ENCODE results near the gene PRICKLE2. TPM values are rescaled to one million over a fixed set of nuclear protein-coding genes. Genes with fewer than 3 reads are reported as not detected.

Gene PRICKLE2
- total RNA-seq, 1 donor from 2014 or later = 10.8 TPM

- no peaks in the 10 kb centered on the region for H3K36me3 ChIP-seq (ENCODE audit: control insufficient read depth, insufficient read depth, low read length)
- H3K27me3 ChIP-seq (ENCODE audit: control insufficient read depth, insufficient read depth, low read length) = no peaks in the 10 kb centered on the region
- H3K4me3 ChIP-seq (ENCODE audit: low read depth, low read length) = no peak overlapping the region
- no peak for TF ChIP-seq CTCF (IDR thresholded peaks at IDR 0.05; ENCODE audit: insufficient read depth, low read length, poor library complexity, severe bottlenecking)
- DNase-seq (ENCODE audit: low read depth) = no peak
These were observed 151.2 kb downstream of the PRICKLE2 start for GRCh38 chr3:64074060-64074459.

- Histone ChIP-seq H3K27me3 (ENCODE audit: control insufficient read depth, insufficient read depth, low read length) (no peaks in the 10 kb centered on the region), H3K36me3 (ENCODE audit: control insufficient read depth, insufficient read depth, low read length) (no peaks in the 10 kb centered on the region), H3K4me3 (ENCODE audit: low read depth, low read length) (no peak overlapping the region)
- no peak for TF ChIP-seq CTCF (IDR thresholded peaks at IDR 0.05; ENCODE audit: insufficient read depth, low read length, poor library complexity, severe bottlenecking)
- no peak for DNase-seq (ENCODE audit: low read depth)
These were observed 152.0 kb downstream of the PRICKLE2 start for GRCh38 chr3:64073158-64073761.

- Histone ChIP-seq H3K4me3 (ENCODE audit: low read depth, low read length) (no peak overlapping the region), H3K36me3 (ENCODE audit: control insufficient read depth, insufficient read depth, low read length) (no peaks in the 10 kb centered on the region), H3K27me3 (ENCODE audit: control insufficient read depth, insufficient read depth, low read length) (no peaks in the 10 kb centered on the region)
- DNase-seq (ENCODE audit: low read depth) = no peak
- no peak for TF ChIP-seq CTCF (IDR thresholded peaks at IDR 0.05; ENCODE audit: insufficient read depth, low read length, poor library complexity, severe bottlenecking)
These were observed 153.1 kb downstream of the PRICKLE2 start for GRCh38 chr3:64072126-64072525.

- DNase-seq (ENCODE audit: low read depth) = no peak
- no peaks in the 10 kb centered on the region for H3K36me3 ChIP-seq (ENCODE audit: control insufficient read depth, insufficient read depth, low read length)
- no peak for TF ChIP-seq CTCF (IDR thresholded peaks at IDR 0.05; ENCODE audit: insufficient read depth, low read length, poor library complexity, severe bottlenecking)
- H3K4me3 ChIP-seq (ENCODE audit: low read depth, low read length) = no peak overlapping the region
- H3K27me3 ChIP-seq (ENCODE audit: control insufficient read depth, insufficient read depth, low read length) = no peaks in the 10 kb centered on the region
These were observed 154.6 kb downstream of the PRICKLE2 start for GRCh38 chr3:64070704-64071103.

GRCh38 chr3:64067506-64068346, 157.5 kb downstream of the PRICKLE2 start:
- H3K27me3 ChIP-seq (ENCODE audit: control insufficient read depth, insufficient read depth, low read length) = no peaks in the 10 kb centered on the region
- DNase-seq (ENCODE audit: low read depth) = no peak
- no peaks in the 10 kb centered on the region for H3K36me3 ChIP-seq (ENCODE audit: control insufficient read depth, insufficient read depth, low read length)
- H3K4me3 ChIP-seq (ENCODE audit: low read depth, low read length) = no peak overlapping the region
- TF ChIP-seq CTCF (IDR thresholded peaks at IDR 0.05; ENCODE audit: insufficient read depth, low read length, poor library complexity, severe bottlenecking) = no peak

All from kidney epithelial cell (primary cell).